GM23338 (cell line): Measurements from ENCODE around the gene CCL8. TPM values are rescaled to one million over a fixed set of nuclear protein-coding genes. Genes with fewer than 3 reads are reported as not detected.

Experiments used
- CREB1 ChIP-seq: fragments of 250-450 bp; sonication (Bioruptor Pico); IDR thresholded peaks from 2 replicates; pipeline ENCODE4 v1.5.0; 2020; ENCODE audit warnings: low read depth, mild to moderate bottlenecking, moderate library complexity
- EZH2 ChIP-seq: fragments of 200-600 bp; sonication (generic); IDR thresholded peaks from one replicate; pipeline ENCODE4 v1.8.0; 2017; ENCODE audit warnings: antibody characterized with exemption, mild to moderate bottlenecking, low read depth; ENCODE audit not compliant: unreplicated experiment
- JUNB ChIP-seq: IDR thresholded peaks from one replicate; pipeline ENCODE4 v1.6.1; 2016; ENCODE audit warnings: antibody characterized with exemption; ENCODE audit not compliant: unreplicated experiment
- NANOG ChIP-seq: IDR thresholded peaks from 2 replicates; pipeline ENCODE4 v1.6.1; 2016; ENCODE audit warnings: antibody characterized with exemption, borderline replicate concordance
- STAT1 ChIP-seq: IDR thresholded peaks from one replicate; pipeline ENCODE4 v1.6.1; 2016; ENCODE audit warnings: antibody characterized with exemption; ENCODE audit not compliant: unreplicated experiment
- ZNF114 ChIP-seq: fragments of 250-450 bp; sonication (Bioruptor Pico); IDR thresholded peaks from 2 replicates; pipeline ENCODE4 v1.5.0; 2020; ENCODE audit warnings: mild to moderate bottlenecking, moderate library complexity
- ZNF331 ChIP-seq: fragments of 250-450 bp; sonication (Bioruptor Pico); IDR thresholded peaks from 2 replicates; pipeline ENCODE4 v1.5.0; 2020; ENCODE audit warnings: low read depth, mild to moderate bottlenecking, moderate library complexity
- polyA plus RNA-seq: library from polyadenylated mRNA; unstranded; fragments of >200 nt; fragmentation: Nextera tagmentation; extraction: Ambion mirVana; gene quantifications from 2 replicates; pipeline ENCODE4 v1.2.1, GENCODE V29; 2016
- total RNA-seq: library from RNA; depleted of rRNA; stranded (reverse); fragments of >200 nt; shearing (Covaris generic); gene quantifications from 2 replicates; pipeline ENCODE4 v1.2.3, GENCODE V29; 2014
- TF ChIP-seq, protein P1 (sequence below): fragments of 250-450 bp; sonication (Bioruptor Pico); IDR thresholded peaks from 2 replicates; pipeline ENCODE4 v1.5.0; 2020; ENCODE audit warnings: mild to moderate bottlenecking, moderate library complexity
- TF ChIP-seq, protein P2 (sequence below): IDR thresholded peaks from 2 replicates; pipeline ENCODE4 v1.6.1; 2016; ENCODE audit warnings: antibody characterized with exemption
- TF ChIP-seq, protein P3 (sequence below): IDR thresholded peaks from one replicate; pipeline ENCODE4 v1.6.1; 2018; ENCODE audit warnings: antibody characterized with exemption; ENCODE audit not compliant: unreplicated experiment
- TF ChIP-seq, protein P4 (sequence below), 2 experiments: fragments of 200-600 bp in 1 of 2; sonication (generic) in 1 of 2; conservative IDR thresholded peaks; 2 replicates each; pipeline versions ENCODE4 v1.5.1 to v1.6.1; 2016 to 2017; ENCODE audit warnings: antibody characterized with exemption in 2 of 2, low read depth in 2 of 2, mild to moderate bottlenecking in 2 of 2, moderate library complexity in 1 of 2

CCL8 gene
- total and polyA plus RNA-seq, 2 experiments from 2014 or later: not detected

DNA sequence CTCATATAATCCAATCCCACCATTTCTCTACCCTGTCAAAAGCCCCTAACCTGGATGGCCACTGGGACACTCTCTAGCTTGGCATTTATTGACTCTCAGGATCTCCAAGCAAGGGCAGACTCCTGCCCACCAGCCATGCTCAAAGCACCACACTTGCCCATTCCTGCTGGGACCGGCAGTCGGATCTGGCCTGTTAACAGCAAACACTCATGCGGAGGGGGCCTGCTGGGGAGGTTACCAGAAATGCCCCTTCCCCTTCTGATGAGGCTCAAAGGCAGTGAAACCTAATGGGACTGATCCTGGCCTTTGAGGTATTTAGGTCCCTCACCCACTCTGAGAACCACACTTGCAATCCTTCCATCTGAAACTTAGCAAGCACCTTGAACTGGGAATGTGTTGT, 50.3 kb downstream of the CCL8 start (continued):
- TF ChIP-seq, protein P1, sequence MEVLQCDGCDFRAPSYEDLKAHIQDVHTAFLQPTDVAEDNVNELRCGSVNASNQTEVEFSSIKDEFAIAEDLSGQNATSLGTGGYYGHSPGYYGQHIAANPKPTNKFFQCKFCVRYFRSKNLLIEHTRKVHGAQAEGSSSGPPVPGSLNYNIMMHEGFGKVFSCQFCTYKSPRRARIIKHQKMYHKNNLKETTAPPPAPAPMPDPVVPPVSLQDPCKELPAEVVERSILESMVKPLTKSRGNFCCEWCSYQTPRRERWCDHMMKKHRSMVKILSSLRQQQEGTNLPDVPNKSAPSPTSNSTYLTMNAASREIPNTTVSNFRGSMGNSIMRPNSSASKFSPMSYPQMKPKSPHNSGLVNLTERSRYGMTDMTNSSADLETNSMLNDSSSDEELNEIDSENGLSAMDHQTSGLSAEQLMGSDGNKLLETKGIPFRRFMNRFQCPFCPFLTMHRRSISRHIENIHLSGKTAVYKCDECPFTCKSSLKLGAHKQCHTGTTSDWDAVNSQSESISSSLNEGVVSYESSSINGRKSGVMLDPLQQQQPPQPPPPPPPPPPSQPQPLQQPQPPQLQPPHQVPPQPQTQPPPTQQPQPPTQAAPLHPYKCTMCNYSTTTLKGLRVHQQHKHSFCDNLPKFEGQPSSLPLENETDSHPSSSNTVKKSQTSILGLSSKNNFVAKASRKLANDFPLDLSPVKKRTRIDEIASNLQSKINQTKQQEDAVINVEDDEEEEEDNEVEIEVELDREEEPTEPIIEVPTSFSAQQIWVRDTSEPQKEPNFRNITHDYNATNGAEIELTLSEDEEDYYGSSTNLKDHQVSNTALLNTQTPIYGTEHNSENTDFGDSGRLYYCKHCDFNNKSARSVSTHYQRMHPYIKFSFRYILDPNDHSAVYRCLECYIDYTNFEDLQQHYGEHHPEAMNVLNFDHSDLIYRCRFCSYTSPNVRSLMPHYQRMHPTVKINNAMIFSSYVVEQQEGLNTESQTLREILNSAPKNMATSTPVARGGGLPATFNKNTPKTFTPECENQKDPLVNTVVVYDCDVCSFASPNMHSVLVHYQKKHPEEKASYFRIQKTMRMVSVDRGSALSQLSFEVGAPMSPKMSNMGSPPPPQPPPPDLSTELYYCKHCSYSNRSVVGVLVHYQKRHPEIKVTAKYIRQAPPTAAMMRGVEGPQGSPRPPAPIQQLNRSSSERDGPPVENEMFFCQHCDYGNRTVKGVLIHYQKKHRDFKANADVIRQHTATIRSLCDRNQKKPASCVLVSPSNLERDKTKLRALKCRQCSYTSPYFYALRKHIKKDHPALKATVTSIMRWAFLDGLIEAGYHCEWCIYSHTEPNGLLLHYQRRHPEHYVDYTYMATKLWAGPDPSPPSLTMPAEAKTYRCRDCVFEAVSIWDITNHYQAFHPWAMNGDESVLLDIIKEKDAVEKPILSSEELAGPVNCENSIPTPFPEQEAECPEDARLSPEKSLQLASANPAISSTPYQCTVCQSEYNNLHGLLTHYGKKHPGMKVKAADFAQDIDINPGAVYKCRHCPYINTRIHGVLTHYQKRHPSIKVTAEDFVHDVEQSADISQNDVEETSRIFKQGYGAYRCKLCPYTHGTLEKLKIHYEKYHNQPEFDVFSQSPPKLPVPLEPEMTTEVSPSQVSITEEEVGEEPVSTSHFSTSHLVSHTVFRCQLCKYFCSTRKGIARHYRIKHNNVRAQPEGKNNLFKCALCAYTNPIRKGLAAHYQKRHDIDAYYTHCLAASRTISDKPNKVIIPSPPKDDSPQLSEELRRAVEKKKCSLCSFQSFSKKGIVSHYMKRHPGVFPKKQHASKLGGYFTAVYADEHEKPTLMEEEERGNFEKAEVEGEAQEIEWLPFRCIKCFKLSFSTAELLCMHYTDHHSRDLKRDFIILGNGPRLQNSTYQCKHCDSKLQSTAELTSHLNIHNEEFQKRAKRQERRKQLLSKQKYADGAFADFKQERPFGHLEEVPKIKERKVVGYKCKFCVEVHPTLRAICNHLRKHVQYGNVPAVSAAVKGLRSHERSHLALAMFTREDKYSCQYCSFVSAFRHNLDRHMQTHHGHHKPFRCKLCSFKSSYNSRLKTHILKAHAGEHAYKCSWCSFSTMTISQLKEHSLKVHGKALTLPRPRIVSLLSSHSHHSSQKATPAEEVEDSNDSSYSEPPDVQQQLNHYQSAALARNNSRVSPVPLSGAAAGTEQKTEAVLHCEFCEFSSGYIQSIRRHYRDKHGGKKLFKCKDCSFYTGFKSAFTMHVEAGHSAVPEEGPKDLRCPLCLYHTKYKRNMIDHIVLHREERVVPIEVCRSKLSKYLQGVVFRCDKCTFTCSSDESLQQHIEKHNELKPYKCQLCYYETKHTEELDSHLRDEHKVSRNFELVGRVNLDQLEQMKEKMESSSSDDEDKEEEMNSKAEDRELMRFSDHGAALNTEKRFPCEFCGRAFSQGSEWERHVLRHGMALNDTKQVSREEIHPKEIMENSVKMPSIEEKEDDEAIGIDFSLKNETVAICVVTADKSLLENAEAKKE (CRISPR knock-in tag): no peak
- no peak for TF ChIP-seq JUNB
- no peak for TF ChIP-seq CREB1 (CRISPR knock-in tag)
- TF ChIP-seq, protein P2, sequence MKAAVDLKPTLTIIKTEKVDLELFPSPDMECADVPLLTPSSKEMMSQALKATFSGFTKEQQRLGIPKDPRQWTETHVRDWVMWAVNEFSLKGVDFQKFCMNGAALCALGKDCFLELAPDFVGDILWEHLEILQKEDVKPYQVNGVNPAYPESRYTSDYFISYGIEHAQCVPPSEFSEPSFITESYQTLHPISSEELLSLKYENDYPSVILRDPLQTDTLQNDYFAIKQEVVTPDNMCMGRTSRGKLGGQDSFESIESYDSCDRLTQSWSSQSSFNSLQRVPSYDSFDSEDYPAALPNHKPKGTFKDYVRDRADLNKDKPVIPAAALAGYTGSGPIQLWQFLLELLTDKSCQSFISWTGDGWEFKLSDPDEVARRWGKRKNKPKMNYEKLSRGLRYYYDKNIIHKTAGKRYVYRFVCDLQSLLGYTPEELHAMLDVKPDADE: no peak
- no peak for TF ChIP-seq NANOG
- no peak for TF ChIP-seq STAT1
- TF ChIP-seq, protein P3, sequence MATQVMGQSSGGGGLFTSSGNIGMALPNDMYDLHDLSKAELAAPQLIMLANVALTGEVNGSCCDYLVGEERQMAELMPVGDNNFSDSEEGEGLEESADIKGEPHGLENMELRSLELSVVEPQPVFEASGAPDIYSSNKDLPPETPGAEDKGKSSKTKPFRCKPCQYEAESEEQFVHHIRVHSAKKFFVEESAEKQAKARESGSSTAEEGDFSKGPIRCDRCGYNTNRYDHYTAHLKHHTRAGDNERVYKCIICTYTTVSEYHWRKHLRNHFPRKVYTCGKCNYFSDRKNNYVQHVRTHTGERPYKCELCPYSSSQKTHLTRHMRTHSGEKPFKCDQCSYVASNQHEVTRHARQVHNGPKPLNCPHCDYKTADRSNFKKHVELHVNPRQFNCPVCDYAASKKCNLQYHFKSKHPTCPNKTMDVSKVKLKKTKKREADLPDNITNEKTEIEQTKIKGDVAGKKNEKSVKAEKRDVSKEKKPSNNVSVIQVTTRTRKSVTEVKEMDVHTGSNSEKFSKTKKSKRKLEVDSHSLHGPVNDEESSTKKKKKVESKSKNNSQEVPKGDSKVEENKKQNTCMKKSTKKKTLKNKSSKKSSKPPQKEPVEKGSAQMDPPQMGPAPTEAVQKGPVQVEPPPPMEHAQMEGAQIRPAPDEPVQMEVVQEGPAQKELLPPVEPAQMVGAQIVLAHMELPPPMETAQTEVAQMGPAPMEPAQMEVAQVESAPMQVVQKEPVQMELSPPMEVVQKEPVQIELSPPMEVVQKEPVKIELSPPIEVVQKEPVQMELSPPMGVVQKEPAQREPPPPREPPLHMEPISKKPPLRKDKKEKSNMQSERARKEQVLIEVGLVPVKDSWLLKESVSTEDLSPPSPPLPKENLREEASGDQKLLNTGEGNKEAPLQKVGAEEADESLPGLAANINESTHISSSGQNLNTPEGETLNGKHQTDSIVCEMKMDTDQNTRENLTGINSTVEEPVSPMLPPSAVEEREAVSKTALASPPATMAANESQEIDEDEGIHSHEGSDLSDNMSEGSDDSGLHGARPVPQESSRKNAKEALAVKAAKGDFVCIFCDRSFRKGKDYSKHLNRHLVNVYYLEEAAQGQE: no peak
- TF ChIP-seq EZH2: no peak
- TF ChIP-seq ZNF114: no peak
- TF ChIP-seq, protein P4, sequence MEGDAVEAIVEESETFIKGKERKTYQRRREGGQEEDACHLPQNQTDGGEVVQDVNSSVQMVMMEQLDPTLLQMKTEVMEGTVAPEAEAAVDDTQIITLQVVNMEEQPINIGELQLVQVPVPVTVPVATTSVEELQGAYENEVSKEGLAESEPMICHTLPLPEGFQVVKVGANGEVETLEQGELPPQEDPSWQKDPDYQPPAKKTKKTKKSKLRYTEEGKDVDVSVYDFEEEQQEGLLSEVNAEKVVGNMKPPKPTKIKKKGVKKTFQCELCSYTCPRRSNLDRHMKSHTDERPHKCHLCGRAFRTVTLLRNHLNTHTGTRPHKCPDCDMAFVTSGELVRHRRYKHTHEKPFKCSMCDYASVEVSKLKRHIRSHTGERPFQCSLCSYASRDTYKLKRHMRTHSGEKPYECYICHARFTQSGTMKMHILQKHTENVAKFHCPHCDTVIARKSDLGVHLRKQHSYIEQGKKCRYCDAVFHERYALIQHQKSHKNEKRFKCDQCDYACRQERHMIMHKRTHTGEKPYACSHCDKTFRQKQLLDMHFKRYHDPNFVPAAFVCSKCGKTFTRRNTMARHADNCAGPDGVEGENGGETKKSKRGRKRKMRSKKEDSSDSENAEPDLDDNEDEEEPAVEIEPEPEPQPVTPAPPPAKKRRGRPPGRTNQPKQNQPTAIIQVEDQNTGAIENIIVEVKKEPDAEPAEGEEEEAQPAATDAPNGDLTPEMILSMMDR (conservative IDR thresholded peaks at IDR 0.05; ENCODE audit: low read depth in 2 of 2): no peak
- TF ChIP-seq ZNF331 (CRISPR knock-in tag): no peak
